GM18526 (cell line): ENCODE measurements around the gene WDPCP.

Experiments used
- POLR2A ChIP-seq: IDR thresholded peaks from 3 replicates; pipeline ENCODE4 v1.6.1; 2011; ENCODE audit not compliant: insufficient read length; ENCODE audit errors: extremely low read depth

The WDPCP gene

GRCh38 chr2:63435070-63435469 lies 153.2 kb downstream of the WDPCP start:
- TF ChIP-seq POLR2A = no peak

GRCh38 chr2:63434024-63435001 lies 154.0 kb downstream of the WDPCP start:
- no peak for TF ChIP-seq POLR2A

GRCh38 chr2:63432373-63432772 lies 155.9 kb downstream of the WDPCP start:
- TF ChIP-seq POLR2A = no peak

DNA sequence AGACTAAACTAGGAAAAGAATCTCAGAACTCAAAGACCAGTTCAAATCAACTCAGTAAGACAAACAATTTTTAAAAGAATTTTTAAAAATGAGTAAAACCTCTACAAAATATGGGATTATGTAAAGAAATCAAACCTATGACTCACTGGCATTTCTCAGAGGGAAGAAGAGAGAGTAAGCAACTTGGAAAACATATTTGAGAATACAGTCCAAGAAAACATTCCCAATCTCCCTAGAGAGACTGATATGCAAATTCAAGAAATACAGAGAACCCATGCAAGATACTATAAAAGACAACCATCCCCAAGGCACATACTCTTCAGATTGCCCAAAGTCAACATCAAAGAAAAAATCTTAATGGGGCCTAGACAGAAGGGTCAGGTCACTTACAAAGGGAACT lies 162.7 kb downstream of the WDPCP start:
- TF ChIP-seq POLR2A = no peak

GRCh38 chr2:63425079-63425416 lies 163.2 kb downstream of the WDPCP start:
- TF ChIP-seq POLR2A = no peak

DNA sequence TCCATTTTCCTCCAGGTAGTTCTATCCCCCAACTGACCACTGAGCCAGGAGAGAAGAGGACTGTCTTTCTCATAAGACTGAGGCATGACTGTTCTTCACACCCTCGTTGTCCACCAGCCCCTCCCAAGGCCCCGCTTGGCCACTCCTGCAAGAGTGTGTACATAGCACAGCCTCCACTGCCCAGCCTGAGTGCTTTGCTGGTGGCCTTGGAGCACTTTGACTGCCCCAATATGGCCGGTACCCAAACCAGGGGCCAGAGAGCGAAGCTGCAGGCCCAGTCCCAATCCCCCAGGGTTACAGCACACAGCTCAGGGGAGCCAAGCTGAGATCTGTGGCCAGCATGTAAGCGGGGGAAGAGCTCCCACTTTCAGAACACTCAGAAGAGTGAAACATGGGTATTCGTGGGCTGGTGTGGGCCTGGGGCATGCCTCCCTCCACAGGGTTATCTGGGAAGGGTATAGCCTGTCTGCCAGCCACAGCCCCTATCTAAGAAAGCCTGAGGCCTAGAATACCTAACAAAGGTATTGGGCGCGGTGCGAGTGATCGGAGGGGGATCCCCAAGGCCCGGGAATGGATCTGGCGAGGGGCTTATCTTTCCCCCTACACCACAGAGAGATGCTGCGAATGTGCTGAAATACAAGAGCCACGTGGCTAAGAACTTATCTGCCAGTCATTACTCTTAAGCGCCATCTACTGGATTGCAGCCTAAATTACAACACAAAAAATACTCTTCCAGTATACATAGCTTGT lies 163.8 kb downstream of the WDPCP start:
- no peak for TF ChIP-seq POLR2A

GRCh38 chr2:63422556-63422955 lies 165.7 kb downstream of the WDPCP start:
- TF ChIP-seq POLR2A = no peak

GRCh38 chr2:63408530-63408929 lies 179.7 kb downstream of the WDPCP start:
- no peak for TF ChIP-seq POLR2A

GRCh38 chr2:63406641-63407040 lies 181.6 kb downstream of the WDPCP start:
- no peak for TF ChIP-seq POLR2A

GRCh38 chr2:63403820-63404219 lies 184.5 kb downstream of the WDPCP start:
- TF ChIP-seq POLR2A = no peak

- TF ChIP-seq POLR2A = no peak
These were observed 189.1 kb downstream of the WDPCP start for GRCh38 chr2:63399156-63399555.

- TF ChIP-seq POLR2A = no peak
These were observed 208.8 kb downstream of the WDPCP start for GRCh38 chr2:63379451-63379850.

DNA sequence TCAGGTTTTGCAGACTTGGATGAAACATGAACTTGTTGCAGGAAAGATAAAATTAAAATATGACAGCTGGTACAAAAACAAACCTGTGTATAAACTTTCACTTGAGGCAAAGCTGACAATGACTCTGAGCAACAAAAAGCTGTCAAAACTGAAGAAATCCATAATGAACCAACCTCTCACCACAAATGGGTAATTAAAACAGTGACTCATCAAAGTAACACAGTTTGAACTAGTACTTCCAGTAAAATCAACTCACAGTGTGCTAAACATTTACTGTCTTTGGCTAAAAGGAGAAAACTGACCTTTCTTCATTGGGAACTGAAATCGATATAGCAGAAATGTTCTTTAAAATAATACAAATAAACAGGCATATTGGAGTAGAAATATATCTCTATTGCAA lies 209.7 kb downstream of the WDPCP start:
- no peak for TF ChIP-seq POLR2A

- no peak for TF ChIP-seq POLR2A
These were observed 213.9 kb downstream of the WDPCP start for GRCh38 chr2:63374341-63374740.

GRCh38 chr2:63372549-63372948 lies 215.7 kb downstream of the WDPCP start:
- no peak for TF ChIP-seq POLR2A

DNA sequence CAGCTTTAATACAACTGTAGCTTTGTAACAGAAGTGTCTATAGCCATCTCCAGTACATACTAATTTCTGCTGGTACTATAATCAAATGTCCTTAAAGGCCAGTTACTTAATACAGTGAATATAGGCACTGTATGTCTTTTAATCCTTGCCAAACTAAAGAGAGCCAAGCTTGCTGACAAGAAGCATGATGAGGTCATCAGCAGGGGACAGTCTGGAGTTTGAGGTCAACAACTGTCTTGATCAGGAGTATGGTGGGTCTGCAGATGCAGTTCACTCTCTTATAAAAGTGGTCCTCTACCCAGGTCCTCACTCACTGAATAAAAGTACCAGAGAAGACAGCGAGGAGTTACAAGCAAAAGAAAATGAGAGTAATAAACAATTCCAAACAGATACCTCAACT lies 219.1 kb downstream of the WDPCP start:
- TF ChIP-seq POLR2A = no peak

GRCh38 chr2:63364866-63365265 lies 223.4 kb downstream of the WDPCP start:
- TF ChIP-seq POLR2A = no peak

DNA sequence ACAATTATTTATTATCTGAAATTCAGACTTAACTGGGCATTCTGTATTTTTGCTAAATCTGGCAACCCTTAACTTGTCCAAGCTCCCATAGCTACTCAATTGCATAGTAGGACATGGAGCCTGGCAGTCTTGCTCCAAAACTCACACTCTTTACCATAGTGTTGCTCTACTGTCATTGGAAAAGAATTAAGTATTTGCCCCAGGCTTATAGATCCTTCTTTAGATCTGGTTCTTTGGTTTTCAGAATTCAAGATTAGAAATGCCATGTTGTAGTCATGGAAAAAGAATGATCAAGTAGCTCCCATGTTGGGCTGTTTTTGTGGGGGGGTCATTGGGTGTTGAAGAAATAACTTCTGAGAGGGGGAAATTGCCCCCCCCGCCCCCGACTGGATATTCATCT lies 240.9 kb downstream of the WDPCP start:
- no peak for TF ChIP-seq POLR2A
